HAP-1 (cell line): ENCODE measurements around the gene VPS13C.
"Not testable (repeated sequence)": the region's sequence is repeated elsewhere in the genome, so short reads cannot be mapped to it uniquely, and the experiment has no call there.

Source experiments
- DNase-seq, 2 experiments: peaks; one replicate each; pipeline ENCODE4 v3.0.0-alpha.2; 2016 to 2020; ENCODE audit warnings: low spot score in 2 of 2
- H3K27me3 ChIP-seq: fragments of 250-450 bp; sonication (Bioruptor Pico); 2 replicates; pipeline ENCODE4 v1.5.1; 2020; ENCODE audit warnings: low read depth, mild to moderate bottlenecking, moderate library complexity
- H3K36me3 ChIP-seq: fragments of 250-450 bp; sonication (Bioruptor Pico); replicated peaks from 2 replicates; pipeline ENCODE4 v1.5.1; 2020; ENCODE audit warnings: mild to moderate bottlenecking
- H3K4me1 ChIP-seq: fragments of 250-450 bp; sonication (Bioruptor Pico); 2 replicates; pipeline ENCODE4 v1.5.1; 2020; ENCODE audit warnings: mild to moderate bottlenecking
- H3K4me3 ChIP-seq: fragments of 250-450 bp; sonication (Bioruptor Pico); 2 replicates; pipeline ENCODE4 v1.5.1; 2020; ENCODE audit warnings: mild to moderate bottlenecking, moderate library complexity
- H3K9me3 ChIP-seq: fragments of 250-450 bp; sonication (Bioruptor Pico); 2 replicates; pipeline ENCODE4 v1.5.1; 2020; ENCODE audit warnings: mild to moderate bottlenecking, moderate library complexity
- in situ Hi-C: fragments of 300-500 bp; cut with MboI; formaldehyde crosslinking; loops from 3 replicates; pipeline ENCODE4 v1.14.3; 2020; ENCODE audit warnings: low sequenced_read_pairs, inconsistent platforms, mixed read lengths

VPS13C gene

GRCh38 chr15:62063825-62064635, 3.8 kb upstream of the VPS13C start:
- Histone ChIP-seq H3K27me3 (peaks cover 4% of the 10 kb centered on the region), H3K4me1 (peaks cover 35% of the 10 kb centered on the region), H3K9me3 (no peaks in the 10 kb centered on the region), H3K4me3 (no peak overlapping the region), H3K36me3 (no peaks in the 10 kb centered on the region)
- in situ Hi-C loops, result loop anchor here (10.0 kb wide), 1 partner anchor 199 kb away; no protein-coding TSS in a partner anchor
- no peak for DNase-seq

DNA sequence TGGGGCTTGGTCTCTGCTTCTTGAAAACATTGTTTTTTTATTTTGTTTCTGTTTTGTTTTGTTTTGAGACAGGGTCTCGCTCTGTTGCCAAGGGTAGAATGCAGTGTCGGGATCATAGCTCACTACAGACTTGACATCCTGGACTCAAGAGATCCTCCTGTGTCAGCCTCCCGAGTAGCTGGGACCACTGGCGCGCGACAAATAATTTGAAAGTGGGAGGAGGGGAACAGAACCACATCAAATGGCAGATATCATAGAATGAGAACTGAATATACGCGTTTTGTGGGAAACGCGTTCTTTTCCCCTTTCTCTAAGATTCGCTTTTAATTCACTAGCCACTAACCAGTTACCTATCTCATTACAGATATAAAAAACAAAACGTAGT, 641 bp upstream of the VPS13C start:
- H3K36me3 ChIP-seq, result no peaks in the 10 kb centered on the region; the same call in 1 of the 2 replicates
- H3K4me3 ChIP-seq, result peak overlapping the region; percentile 88
- no peak for DNase-seq
- peaks cover 22% of the 10 kb centered on the region for H3K4me1 ChIP-seq
- H3K9me3 ChIP-seq, result no peaks in the 10 kb centered on the region
- no peaks in the 10 kb centered on the region for H3K27me3 ChIP-seq
- in situ Hi-C loops, result loop anchor here (10.0 kb wide), 1 partner anchor 196 kb away; no protein-coding TSS in a partner anchor

GRCh38 chr15:62059816-62060112, 483 bp downstream of the VPS13C start:
- Histone ChIP-seq H3K9me3 (no peaks in the 10 kb centered on the region), H3K4me1 (peaks cover 24% of the 10 kb centered on the region), H3K4me3 (peak overlapping the region; percentile 88), H3K36me3 (no peaks in the 10 kb centered on the region; the same call in 1 of the 2 replicates), H3K27me3 (no peaks in the 10 kb centered on the region)
- in situ Hi-C loops, result loop anchor here (10.0 kb wide), 1 partner anchor 195 kb away; no protein-coding TSS in a partner anchor
- DNase-seq, result peak; percentile 51 to 80

DNA sequence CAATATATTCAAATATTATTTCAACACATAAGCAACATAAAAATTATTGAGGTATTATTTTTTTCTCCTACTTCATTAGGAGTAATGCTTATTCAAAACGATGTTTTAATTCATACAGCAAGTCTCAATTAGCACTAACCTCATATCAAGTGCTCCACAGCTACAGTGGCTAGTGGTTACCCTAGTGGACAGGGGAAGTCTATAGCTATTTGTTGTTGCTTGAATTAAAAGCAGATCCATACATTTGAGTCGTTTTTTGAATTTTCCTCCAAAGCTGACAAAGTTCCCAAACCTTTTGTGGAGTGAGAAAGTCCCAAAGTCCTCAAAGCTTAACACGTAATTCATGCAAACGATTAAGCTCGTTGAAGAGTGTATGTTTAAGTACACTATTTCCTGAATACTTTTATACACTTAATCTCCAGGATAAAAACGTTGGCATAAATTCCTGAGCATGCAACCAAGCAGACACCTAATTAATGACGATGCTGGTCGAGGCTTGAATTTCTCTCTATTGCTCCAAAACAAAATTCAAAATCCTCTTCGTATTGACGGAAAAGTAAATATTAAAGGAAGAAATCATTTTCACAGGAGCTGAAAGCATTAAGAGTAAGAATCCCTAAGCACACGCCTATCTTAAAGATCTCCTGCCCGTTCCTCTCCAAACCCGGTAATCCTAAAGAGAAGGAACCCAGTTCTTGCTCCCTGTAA, 985 bp downstream of the VPS13C start:
- Histone ChIP-seq H3K27me3 (no peaks in the 10 kb centered on the region), H3K36me3 (no peaks in the 10 kb centered on the region; the same call in 1 of the 2 replicates), H3K4me3 (peak overlapping the region; percentile 88), H3K4me1 (peaks cover 26% of the 10 kb centered on the region), H3K9me3 (no peaks in the 10 kb centered on the region)
- DNase-seq, result no peak
- in situ Hi-C loops, result no loop called here

DNA sequence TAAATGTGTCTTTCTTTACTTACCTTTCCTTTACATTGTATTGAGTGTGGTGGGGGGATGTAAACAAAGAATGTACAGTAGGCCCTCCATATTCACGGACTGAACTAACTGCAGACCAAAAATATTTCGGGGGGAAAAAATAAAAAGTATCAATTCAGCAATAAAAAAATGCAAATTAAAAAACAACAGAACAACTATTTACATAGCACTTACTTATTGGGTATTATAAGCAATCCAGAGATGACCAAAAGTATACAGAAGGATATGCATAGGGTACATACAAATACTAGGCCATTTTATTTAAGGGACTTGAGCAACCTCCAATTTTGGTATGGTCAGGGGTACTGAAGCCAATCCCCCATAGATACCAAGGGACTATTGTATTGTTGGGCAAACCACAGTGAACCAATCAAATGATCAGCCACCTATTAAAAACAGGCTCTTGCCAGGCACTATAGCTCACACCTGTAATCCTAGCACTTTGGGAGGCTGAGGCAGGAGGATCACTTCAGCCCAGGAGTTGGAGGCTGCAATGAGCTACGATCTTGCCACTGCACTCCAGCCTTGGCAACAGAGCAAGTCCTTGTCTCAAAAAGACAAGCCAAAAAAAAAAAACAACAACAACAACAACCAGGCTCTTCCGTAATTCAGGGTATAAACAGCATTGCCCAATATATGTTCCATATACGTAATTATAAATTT, 1.8 kb downstream of the VPS13C start:
- Histone ChIP-seq H3K36me3 (no peaks in the 10 kb centered on the region; the same call in 1 of the 2 replicates), H3K27me3 (no peaks in the 10 kb centered on the region), H3K4me1 (peaks cover 26% of the 10 kb centered on the region), H3K4me3 (no peak overlapping the region), H3K9me3 (no peaks in the 10 kb centered on the region)
- DNase-seq, result no peak
- in situ Hi-C loops, result no loop called here

DNA sequence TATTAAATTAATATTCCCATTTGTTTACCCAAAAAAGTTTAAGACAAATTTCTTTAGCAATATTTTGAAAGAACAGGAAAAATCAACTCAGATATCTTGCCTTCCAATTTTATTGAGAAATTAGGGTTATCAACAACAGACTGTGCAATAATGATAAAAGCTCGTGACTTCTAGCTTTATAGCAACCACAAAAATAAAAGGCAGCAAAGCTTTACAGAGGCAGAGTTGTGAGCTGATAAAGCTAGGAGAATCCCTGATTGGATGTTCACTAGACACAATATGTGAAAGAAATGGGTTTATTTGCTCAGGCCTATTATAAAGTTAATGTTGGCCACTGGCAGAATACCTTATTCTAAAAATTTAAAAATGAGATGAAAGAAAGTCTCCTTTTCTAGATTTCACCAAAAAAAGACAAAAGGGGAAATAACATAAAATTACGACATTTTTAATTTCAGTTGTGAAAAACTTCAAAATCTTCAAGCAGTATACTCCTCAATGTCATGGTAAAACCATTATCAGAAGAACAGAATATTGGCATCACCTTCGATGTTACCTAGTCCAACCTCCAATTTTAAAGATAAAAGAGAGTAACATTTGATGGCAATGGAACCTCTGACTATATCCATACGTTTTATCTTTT, 2.8 kb downstream of the VPS13C start:
- no peaks in the 10 kb centered on the region; the same call in 1 of the 2 replicates for H3K36me3 ChIP-seq
- no peak for DNase-seq
- in situ Hi-C loops, result no loop called here
- no peak overlapping the region for H3K4me3 ChIP-seq
- no peaks in the 10 kb centered on the region for H3K9me3 ChIP-seq
- peaks cover 28% of the 10 kb centered on the region for H3K4me1 ChIP-seq
- no peaks in the 10 kb centered on the region for H3K27me3 ChIP-seq

- no peak for DNase-seq
- in situ Hi-C loops, result no loop called here
- peaks cover 33% of the 10 kb centered on the region for H3K4me1 ChIP-seq
Observed at GRCh38 chr15:62054979-62055378, 5.3 kb downstream of the VPS13C start.

GRCh38 chr15:62053439-62054085, 6.7 kb downstream of the VPS13C start:
- in situ Hi-C loops, result no loop called here
- no peak for DNase-seq

More at GRCh38 chr15:62054979-62055378, 5.3 kb downstream of the VPS13C start:
- H3K4me3 ChIP-seq, result no peak overlapping the region
- H3K27me3 ChIP-seq, result no peaks in the 10 kb centered on the region
- no peaks in the 10 kb centered on the region for H3K9me3 ChIP-seq
- no peaks in the 10 kb centered on the region; the same call in 1 of the 2 replicates for H3K36me3 ChIP-seq

DNA sequence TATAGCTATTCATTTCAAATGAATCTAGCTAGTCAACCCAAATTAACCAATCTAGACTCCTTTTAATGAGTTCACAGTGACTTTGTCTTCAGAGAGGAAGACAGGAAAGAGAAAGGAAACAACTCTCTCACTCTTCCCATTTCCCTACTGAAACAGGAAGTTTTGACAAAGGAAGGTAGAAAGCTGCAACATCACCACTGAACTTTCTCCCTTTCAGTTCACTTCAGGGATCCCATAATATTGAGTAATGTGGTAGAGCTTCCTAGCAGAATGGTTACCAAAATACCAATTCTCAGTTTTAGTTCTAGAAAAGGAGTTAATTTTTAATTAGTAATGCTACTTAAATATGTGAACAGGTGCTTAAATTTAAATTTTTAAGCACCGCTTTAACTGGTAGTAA, 7.5 kb downstream of the VPS13C start:
- no peak for DNase-seq
- Histone ChIP-seq H3K4me1 (peaks cover 24% of the 10 kb centered on the region), H3K4me3 (no peak overlapping the region), H3K36me3 (no peaks in the 10 kb centered on the region), H3K27me3 (no peaks in the 10 kb centered on the region), H3K9me3 (no peaks in the 10 kb centered on the region; the same call in 1 of the 2 replicates)
- in situ Hi-C loops, result no loop called here

More at GRCh38 chr15:62053439-62054085, 6.7 kb downstream of the VPS13C start:
- Histone ChIP-seq H3K36me3 (no peaks in the 10 kb centered on the region; the same call in 1 of the 2 replicates), H3K9me3 (no peaks in the 10 kb centered on the region; the same call in 1 of the 2 replicates), H3K27me3 (no peaks in the 10 kb centered on the region), H3K4me3 (no peak overlapping the region), H3K4me1 (peaks cover 29% of the 10 kb centered on the region)

- H3K27me3 ChIP-seq, result no peaks in the 10 kb centered on the region
- H3K36me3 ChIP-seq, result no peaks in the 10 kb centered on the region
- H3K4me3 ChIP-seq, result no peak overlapping the region
- in situ Hi-C loops, result no loop called here
- no peaks in the 10 kb centered on the region; the same call in 1 of the 2 replicates for H3K9me3 ChIP-seq
- H3K4me1 ChIP-seq, result peaks cover 24% of the 10 kb centered on the region
- peak in 1 of 2 experiments; percentile 49 for DNase-seq
Observed at GRCh38 chr15:62051166-62051565, 9.1 kb downstream of the VPS13C start.

- Histone ChIP-seq H3K4me1 (peaks cover 24% of the 10 kb centered on the region), H3K36me3 (no peaks in the 10 kb centered on the region), H3K4me3 (no peak overlapping the region), H3K27me3 (no peaks in the 10 kb centered on the region), H3K9me3 (no peaks in the 10 kb centered on the region; the same call in 1 of the 2 replicates)
- in situ Hi-C loops, result no loop called here
- no peak for DNase-seq
Observed at GRCh38 chr15:62050115-62050514, 10.1 kb downstream of the VPS13C start.

GRCh38 chr15:62048254-62048653, 12.0 kb downstream of the VPS13C start:
- in situ Hi-C loops, result not testable (repeated sequence)

More at GRCh38 chr15:62048254-62048653, 12.0 kb downstream of the VPS13C start:
- not testable (repeated sequence) for H3K4me3 ChIP-seq, H3K27me3 ChIP-seq, H3K36me3 ChIP-seq, H3K9me3 ChIP-seq, DNase-seq
- H3K4me1 ChIP-seq, result peaks cover 21% of the 10 kb centered on the region
